DMS153 (cell line): ENCODE measurements around the gene SLC2A10.

Experiments
- DNase-seq: peaks from one replicate; lab custom pipeline; 2025; lab: John Stamatoyannopoulos, UW

Gene SLC2A10

GRCh38 chr20:46703435-46703834, 6.0 kb upstream of the SLC2A10 start:
- no peak for DNase-seq

GRCh38 chr20:46704714-46705377, 4.6 kb upstream of the SLC2A10 start:
- DNase-seq, result no peak

GRCh38 chr20:46705378-46705729, 4.1 kb upstream of the SLC2A10 start:
- DNase-seq, result no peak

GRCh38 chr20:46706242-46706641, 3.2 kb upstream of the SLC2A10 start:
- no peak for DNase-seq

- DNase-seq, result no peak
These were observed 1.1 kb upstream of the SLC2A10 start for GRCh38 chr20:46708172-46708860.

- DNase-seq, result no peak
These were observed 392 bp upstream of the SLC2A10 start for GRCh38 chr20:46709055-46709458.

GRCh38 chr20:46710153-46710913, 884 bp downstream of the SLC2A10 start:
- no peak for DNase-seq

- no peak for DNase-seq
These were observed 2.7 kb downstream of the SLC2A10 start for GRCh38 chr20:46712056-46712636.

GRCh38 chr20:46713957-46714834, 4.7 kb downstream of the SLC2A10 start:
- DNase-seq, result no peak

GRCh38 chr20:46715292-46715756, 5.9 kb downstream of the SLC2A10 start:
- DNase-seq, result no peak

- DNase-seq, result no peak
These were observed 8.5 kb downstream of the SLC2A10 start for GRCh38 chr20:46717818-46718541.

GRCh38 chr20:46720019-46720418, 10.6 kb downstream of the SLC2A10 start:
- DNase-seq, result no peak

- no peak for DNase-seq
These were observed 11.5 kb downstream of the SLC2A10 start for GRCh38 chr20:46720776-46721425.

GRCh38 chr20:46721476-46721875, 12.0 kb downstream of the SLC2A10 start:
- no peak for DNase-seq

- no peak for DNase-seq
These were observed 13.0 kb downstream of the SLC2A10 start for GRCh38 chr20:46722450-46722849.

- DNase-seq, result no peak
These were observed 13.6 kb downstream of the SLC2A10 start for GRCh38 chr20:46723039-46723438.

GRCh38 chr20:46724343-46724959, 15.0 kb downstream of the SLC2A10 start:
- DNase-seq, result no peak

- no peak for DNase-seq
These were observed 16.0 kb downstream of the SLC2A10 start for GRCh38 chr20:46725186-46726165.

- DNase-seq, result no peak
These were observed 22.3 kb downstream of the SLC2A10 start for GRCh38 chr20:46731770-46732169.
